Activated CD4-positive, alpha-beta T cell treated with anti-CD3 and anti-CD28 coated beads, Interleukin-2, amount 50 U/mL, for 16 hours (primary cell): Measurements from ENCODE around the gene ESYT2.

ENCODE experiments used
- DNase-seq: peaks from one replicate; pipeline ENCODE4 v3.0.0-alpha.2; 2020

The ESYT2 gene

GRCh38 chr7:158738841-158739240 lies 90.5 kb downstream of the ESYT2 start:
- no peak for DNase-seq

GRCh38 chr7:158737064-158737695 lies 92.1 kb downstream of the ESYT2 start:
- no peak for DNase-seq

- no peak for DNase-seq
These were observed 93.4 kb downstream of the ESYT2 start for GRCh38 chr7:158735935-158736334.

- no peak for DNase-seq
These were observed 94.4 kb downstream of the ESYT2 start for GRCh38 chr7:158734861-158735260.

GRCh38 chr7:158733775-158734494 lies 95.4 kb downstream of the ESYT2 start:
- DNase-seq = no peak

- no peak for DNase-seq
These were observed 96.1 kb downstream of the ESYT2 start for GRCh38 chr7:158733220-158733519.

- no peak for DNase-seq
These were observed 96.7 kb downstream of the ESYT2 start for GRCh38 chr7:158732494-158733219.

GRCh38 chr7:158731761-158732160 lies 97.5 kb downstream of the ESYT2 start:
- DNase-seq = no peak

- no peak for DNase-seq
These were observed 98.6 kb downstream of the ESYT2 start for GRCh38 chr7:158730383-158731346.

GRCh38 chr7:158729646-158730382 lies 99.5 kb downstream of the ESYT2 start:
- no peak for DNase-seq

GRCh38 chr7:158728911-158729645 lies 100.2 kb downstream of the ESYT2 start:
- DNase-seq = no peak

- DNase-seq = no peak
These were observed 101.6 kb downstream of the ESYT2 start for GRCh38 chr7:158727690-158728089.

GRCh38 chr7:158726277-158726807 lies 103.0 kb downstream of the ESYT2 start:
- no peak for DNase-seq

GRCh38 chr7:158725506-158725800 lies 103.9 kb downstream of the ESYT2 start:
- DNase-seq = no peak

- DNase-seq = no peak
These were observed 104.4 kb downstream of the ESYT2 start for GRCh38 chr7:158724658-158725505.

- DNase-seq = no peak
These were observed 105.5 kb downstream of the ESYT2 start for GRCh38 chr7:158723714-158724385.

- DNase-seq = no peak
These were observed 106.0 kb downstream of the ESYT2 start for GRCh38 chr7:158723266-158723665.

- no peak for DNase-seq
These were observed 106.6 kb downstream of the ESYT2 start for GRCh38 chr7:158722574-158723237.

- no peak for DNase-seq
These were observed 109.2 kb downstream of the ESYT2 start for GRCh38 chr7:158720112-158720511.
